GM18507 (cell line): Measurements from ENCODE around the gene DMRTC2.

ENCODE experiments used
- DNase-seq: peaks from one replicate; pipeline ENCODE4 v3.0.0; 2011; ENCODE audit warnings: low read depth; ENCODE audit not compliant: insufficient read length; ENCODE audit errors: extremely low spot score
- FAIRE-seq: peaks from 2 replicates; lab custom pipeline; 2011; peaks lifted over from hg19 to GRCh38; lab: Jason Lieb, UNC

The DMRTC2 gene

GRCh38 chr19:41883821-41884733, 39.2 kb downstream of the DMRTC2 start:
- DNase-seq (peak; percentile 93), FAIRE-seq (peak; percentile 98)

DNA sequence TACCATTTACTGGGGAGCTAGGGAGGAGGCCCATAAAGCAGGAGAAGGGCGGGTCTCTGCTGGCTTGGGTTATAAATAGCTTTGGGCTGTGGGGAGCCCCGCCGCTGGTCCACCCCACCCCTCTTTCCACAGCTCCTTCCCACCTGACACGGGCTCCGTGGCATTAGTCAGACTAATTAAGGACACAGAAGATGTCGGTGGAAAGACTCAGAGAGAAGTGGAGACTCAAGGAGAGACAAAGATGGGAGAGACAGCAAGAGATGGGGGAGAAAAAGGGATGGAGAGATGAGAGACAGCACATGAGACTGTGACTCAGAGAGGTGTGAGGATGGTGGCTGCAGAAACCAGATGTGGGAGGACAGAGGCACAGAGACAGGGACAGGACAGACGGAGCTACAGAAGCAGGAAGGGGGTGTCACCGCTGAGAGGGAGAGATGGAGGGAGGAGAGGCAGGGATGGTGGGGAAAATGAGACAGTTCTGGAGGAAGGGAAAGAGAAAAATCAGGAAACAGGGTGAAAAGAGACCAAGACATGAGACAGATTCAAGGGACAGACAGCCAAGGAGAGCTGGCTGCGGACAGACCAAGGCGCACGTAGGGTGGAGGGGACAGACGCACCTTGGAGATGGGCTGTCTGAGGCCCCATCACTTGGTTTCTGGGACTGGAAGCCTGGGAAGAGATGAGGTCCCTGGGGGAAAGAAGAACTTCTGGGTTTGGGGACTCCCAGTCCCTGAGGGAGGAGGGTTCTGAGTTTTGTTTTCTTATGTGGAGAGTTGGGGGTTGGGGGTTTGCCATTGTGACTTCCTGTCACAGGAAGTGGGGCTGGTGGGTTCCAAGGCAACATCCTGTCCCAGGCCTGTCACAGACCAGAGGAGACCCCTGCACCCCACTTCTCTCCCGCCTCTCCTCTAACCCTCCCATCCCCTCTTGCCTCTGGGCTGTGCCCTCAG, 42.2 kb downstream of the DMRTC2 start:
- peak; percentile 92 for FAIRE-seq
- DNase-seq = no peak

GRCh38 chr19:41887711-41888382, 43.0 kb downstream of the DMRTC2 start:
- no peak for DNase-seq
- peak; percentile 80 for FAIRE-seq

DNA sequence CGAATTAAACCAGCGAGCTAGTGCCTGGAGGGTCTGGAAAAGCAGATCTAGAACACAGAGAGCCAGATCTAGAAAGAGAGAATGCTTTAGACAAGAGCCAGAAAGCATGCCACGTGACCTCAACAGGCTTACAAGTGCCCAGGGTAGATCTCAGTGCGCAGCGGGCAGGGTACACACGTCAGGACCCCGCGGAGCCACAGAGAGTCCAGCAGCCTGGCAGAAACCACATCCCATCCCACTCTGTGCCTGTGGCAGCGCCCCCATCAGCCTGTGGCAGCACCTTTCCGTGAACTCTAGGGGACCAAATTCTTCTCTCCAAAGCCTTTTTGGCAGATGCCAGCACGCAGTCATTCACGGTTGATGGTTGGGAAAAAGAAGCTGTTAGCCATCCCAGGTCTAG, 44.1 kb downstream of the DMRTC2 start:
- FAIRE-seq (no peak), DNase-seq (no peak)

GRCh38 chr19:41889896-41890295, 45.1 kb downstream of the DMRTC2 start:
- FAIRE-seq (no peak), DNase-seq (no peak)

DNA sequence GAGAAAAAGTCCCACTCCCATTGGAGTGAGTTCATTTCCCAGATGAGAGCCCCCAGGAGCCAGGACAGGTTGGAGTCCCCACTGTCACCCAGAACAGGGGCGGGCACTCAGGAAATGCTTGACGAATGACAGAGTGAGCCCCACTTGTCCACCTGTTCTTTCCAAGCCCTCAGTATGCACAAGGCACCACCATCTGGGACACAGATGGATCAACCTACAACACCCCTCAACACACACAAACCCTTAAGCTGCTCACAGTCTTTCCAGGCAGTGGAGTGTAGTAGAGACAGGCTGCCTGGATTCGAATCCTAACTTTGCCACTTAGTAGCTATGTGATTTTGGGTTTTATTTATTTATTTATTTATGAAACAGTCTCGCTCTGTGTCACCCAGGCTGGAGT, 46.1 kb downstream of the DMRTC2 start:
- DNase-seq = no peak
- no peak for FAIRE-seq

DNA sequence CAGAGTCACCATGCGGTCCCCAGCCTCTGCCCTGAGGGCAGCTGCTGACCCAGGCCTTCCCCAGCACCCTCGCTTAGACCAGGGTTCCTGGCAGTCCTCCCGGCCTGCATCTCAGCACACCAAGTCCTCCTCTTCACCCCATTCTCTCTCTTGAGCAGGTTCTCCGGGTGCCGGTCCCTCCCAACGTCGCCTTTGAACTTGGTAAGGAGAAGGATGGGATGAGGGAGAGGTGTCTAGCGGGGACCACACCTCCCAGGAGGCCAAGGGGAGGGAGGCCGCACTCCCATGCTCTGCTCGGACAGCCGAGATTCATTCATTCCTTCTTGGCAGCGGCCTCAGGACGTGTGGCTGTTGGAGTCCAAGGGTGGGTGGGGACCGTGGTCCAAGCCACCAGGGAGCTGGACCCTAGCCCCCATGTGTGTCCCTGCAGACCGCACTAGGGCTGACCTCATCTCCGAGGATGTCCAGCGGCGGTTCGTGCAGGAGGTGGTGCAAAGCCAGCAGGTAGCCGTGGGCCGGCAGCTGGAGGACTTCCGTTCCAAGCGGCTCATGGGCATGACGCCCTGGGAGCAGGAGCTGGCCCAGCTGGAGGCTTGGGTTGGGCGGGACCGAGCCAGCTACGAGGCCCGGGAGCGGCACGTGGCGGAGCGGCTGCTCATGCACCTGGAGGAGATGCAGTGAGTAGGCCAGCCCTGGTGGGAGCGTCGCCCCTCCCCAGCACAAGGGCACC, 47.5 kb downstream of the DMRTC2 start:
- FAIRE-seq (no peak), DNase-seq (no peak)

DNA sequence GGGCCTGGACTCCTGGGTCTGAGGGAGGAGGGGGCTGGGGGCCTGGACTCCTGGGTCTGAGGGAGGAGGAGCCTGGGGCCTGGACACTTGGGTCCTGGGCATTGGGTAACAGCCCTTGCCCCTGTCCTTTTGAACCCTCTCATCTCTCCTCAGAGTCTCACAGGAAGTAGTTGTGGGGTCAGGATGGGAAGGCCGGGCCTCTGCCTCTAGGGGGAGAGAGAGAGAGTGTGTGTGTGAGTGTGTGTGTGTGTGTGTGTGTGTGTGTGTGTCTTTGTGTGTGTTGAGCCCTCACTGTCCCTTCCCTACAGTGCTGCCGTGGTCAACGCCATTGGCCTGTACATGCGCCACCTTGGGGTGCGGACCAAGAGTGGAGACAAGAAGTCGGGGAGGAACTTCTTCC, 49.1 kb downstream of the DMRTC2 start:
- FAIRE-seq (no peak), DNase-seq (no peak)

GRCh38 chr19:41894350-41894749, 49.5 kb downstream of the DMRTC2 start:
- FAIRE-seq = no peak

GRCh38 chr19:41895745-41896580, 51.1 kb downstream of the DMRTC2 start:
- DNase-seq = no peak
- FAIRE-seq = no peak

More at GRCh38 chr19:41894350-41894749, 49.5 kb downstream of the DMRTC2 start:
- no peak for DNase-seq

- FAIRE-seq (no peak), DNase-seq (no peak)
These were observed 51.7 kb downstream of the DMRTC2 start for GRCh38 chr19:41896581-41896942.

GRCh38 chr19:41897181-41897580, 52.3 kb downstream of the DMRTC2 start:
- no peak for FAIRE-seq

DNA sequence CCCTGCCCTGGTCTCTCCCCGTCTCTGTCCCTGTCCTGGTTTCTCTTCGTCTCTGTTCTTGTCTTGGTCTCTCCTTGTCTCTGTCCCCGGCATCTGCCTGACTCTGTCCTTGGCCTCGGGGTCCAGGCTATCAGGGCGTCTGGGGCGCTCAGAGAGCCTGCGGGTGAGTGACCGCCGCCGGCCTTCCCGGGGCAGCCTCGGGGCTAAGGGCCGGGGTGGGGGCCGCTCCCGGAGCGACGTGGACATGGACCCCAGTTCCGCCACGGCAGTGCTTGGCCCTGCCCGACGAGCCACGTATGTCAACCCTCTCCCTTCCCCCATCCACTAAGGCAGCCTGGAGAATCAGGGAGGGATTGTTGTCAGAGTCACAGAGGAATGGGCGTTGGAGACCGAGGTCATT, 53.0 kb downstream of the DMRTC2 start:
- DNase-seq (no peak), FAIRE-seq (no peak)

More at GRCh38 chr19:41897181-41897580, 52.3 kb downstream of the DMRTC2 start:
- no peak for DNase-seq

DNA sequence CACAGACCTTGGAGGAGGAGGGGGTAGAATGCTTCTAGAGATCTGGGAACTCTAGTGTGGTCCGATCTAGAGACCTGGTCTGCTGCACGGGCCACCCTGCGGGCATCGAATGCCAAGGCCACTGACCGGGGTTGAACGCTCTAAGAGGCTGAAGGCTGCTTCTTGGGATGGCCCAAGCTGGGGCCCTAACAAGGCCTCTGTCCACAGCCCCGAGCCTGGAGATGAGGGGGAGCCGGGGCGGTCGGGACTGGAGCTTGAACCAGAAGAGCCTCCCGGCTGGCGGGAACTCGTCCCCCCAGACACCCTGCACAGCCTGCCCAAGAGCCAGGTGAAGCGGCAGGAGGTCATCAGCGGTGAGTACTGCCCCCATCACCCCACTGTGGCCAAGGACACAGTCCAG, 53.4 kb downstream of the DMRTC2 start:
- DNase-seq (no peak), FAIRE-seq (no peak)
